Measurements from ENCODE around the gene FZD4. TPM values are rescaled to one million over a fixed set of nuclear protein-coding genes. Genes with fewer than 3 reads are reported as not detected.
A peak's percentile ranks its signal among the peaks of the same experiment; 100 is the strongest.

Gene FZD4
- total RNA-seq, 4 donors from 2014 or later: 220 to 537 (median 235) TPM

- DNase-seq (ENCODE audit: low spot score): no peak
- TF ChIP-seq CTCF (IDR thresholded peaks at IDR 0.05): no peak
- ATAC-seq (ENCODE audit: low FRiP score): no peak
Measured at GRCh38 chr11:86981777-86982540, 26.8 kb upstream of the FZD4 start.

GRCh38 chr11:86980086-86980796, 25.0 kb upstream of the FZD4 start:
- no peak for DNase-seq (ENCODE audit: low spot score)
- ATAC-seq (ENCODE audit: low FRiP score): no peak
- no peak for TF ChIP-seq CTCF (IDR thresholded peaks at IDR 0.05)

DNA sequence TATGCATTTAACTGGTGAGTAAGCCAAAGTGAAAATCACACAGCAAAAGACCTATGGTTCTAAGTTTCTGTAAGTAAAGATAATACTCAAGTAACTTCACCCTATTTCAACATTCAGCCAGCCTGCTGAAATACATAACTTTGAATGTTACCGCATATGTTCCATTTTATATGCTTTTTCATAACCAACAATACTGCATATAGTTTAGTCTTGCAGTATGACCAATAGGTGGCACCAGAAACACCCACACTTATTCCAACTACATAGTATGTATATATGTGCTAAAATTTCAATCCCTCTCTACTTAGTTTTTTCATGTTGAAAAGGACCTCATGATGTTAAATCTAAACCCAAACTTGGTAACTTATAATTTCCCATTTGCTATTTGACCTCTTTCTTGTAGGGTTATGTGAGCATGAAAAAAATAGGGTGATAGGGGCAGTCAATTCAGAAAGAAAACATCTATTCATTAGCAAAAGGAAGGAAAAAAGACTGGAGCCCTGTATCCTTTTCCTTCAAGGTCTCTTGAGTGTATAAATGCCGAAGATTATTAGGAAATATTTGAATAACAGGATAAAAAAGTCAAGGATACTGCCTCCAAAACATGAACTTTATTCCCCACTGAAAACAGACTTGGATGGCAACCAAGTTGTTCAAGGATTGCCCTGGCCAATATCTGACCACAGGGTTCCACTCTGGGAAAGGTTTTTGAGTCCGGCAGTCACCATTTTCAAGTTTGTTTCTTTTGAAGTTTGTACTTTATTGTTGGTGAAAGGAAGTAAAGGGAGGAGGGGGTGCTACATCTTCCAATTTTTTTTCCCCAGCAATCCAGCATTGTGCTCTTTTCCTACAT, 23.8 kb upstream of the FZD4 start:
- DNase-seq (ENCODE audit: low spot score): no peak
- no peak for TF ChIP-seq CTCF (IDR thresholded peaks at IDR 0.05)
- no peak for ATAC-seq (ENCODE audit: low FRiP score)

- ATAC-seq (ENCODE audit: low FRiP score) (peak; percentile 66), DNase-seq (ENCODE audit: low spot score) (no peak)
- TF ChIP-seq CTCF (IDR thresholded peaks at IDR 0.05): no peak
Measured at GRCh38 chr11:86978247-86978646, 23.1 kb upstream of the FZD4 start.

DNA sequence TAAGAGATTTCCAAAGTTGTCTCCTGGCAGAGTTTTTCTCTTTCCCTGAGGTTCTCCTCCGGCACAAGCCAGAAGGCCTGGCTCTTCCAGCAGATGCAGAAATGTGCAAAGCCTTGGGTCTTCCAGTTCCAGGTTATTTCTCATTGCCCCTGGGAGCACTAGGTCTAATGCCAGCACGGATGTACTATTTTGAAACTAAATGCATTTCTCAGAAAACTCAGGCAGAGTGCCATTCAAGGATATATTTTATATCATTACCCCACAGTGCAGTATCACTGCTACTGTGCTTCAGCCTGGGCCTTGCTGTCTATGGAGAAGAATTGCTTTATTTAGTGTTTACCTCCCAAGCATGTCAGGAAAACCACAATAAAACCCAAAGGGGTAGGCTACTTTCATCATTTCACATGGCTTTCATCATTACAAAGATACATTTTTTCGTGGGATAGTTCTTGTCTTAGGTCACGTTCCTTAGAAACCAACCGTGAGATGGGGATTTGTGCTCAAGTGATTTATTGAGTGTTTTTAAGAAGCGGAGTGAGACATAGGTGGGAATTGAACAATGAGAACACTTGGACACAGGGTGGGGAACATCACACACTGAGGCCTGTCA, 22.4 kb upstream of the FZD4 start:
- DNase-seq (ENCODE audit: low spot score) (no peak), ATAC-seq (ENCODE audit: low FRiP score) (no peak)
- no peak for TF ChIP-seq CTCF (IDR thresholded peaks at IDR 0.05)

GRCh38 chr11:86972734-86973133, 17.5 kb upstream of the FZD4 start:
- no peak for TF ChIP-seq CTCF (IDR thresholded peaks at IDR 0.05)
- no peak for ATAC-seq (ENCODE audit: low FRiP score)
- no peak for DNase-seq (ENCODE audit: low spot score)
